ENCODE data around the gene IMMP2L.

Gene IMMP2L

GRCh38 chr7:111041577-111041976 is 520.7 kb downstream of the IMMP2L start:
- Histone ChIP-seq H3K4me3 (ENCODE audit: low read depth in 1 of 2, low read length in 1 of 2) (no peak overlapping the region), H3K27me3 (no peaks in the 10 kb centered on the region), H3K36me3 (no peaks in the 10 kb centered on the region), H3K9me3 (no peaks in the 10 kb centered on the region), H3K4me1 (ENCODE audit: control insufficient read depth in 1 of 2, insufficient read depth in 1 of 2, low read depth in 1 of 2, low read length in 1 of 2) (no peaks in the 10 kb centered on the region), H3K27ac (no peak overlapping the region)
- TF ChIP-seq CTCF (IDR thresholded peaks at IDR 0.05), result no peak

DNA sequence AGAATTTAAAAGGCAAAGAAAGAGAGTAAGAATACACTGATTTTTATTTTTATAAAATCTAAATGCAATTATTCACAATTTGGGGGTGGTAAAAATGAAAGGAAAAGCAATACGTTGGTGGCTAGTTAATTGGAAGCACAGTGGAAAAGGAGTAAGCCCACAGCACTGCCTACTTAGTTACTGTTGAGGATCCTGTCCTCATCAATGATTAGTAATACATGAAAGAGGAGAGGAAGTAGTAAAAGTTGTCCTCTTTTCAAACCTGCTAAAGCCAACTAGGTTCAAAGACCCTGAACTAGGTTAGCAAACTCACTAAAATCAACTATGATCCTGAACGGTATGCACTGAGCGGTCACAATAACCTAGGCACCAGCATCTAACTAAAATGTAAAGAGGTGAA is 524.1 kb downstream of the IMMP2L start:
- no peak overlapping the region for H3K27ac ChIP-seq
- TF ChIP-seq CTCF (IDR thresholded peaks at IDR 0.05), result no peak
- no peaks in the 10 kb centered on the region for H3K36me3 ChIP-seq
- H3K27me3 ChIP-seq, result no peaks in the 10 kb centered on the region
- no peaks in the 10 kb centered on the region for H3K9me3 ChIP-seq
- H3K4me3 ChIP-seq (ENCODE audit: low read depth in 1 of 2, low read length in 1 of 2), result no peak overlapping the region
- no peaks in the 10 kb centered on the region for H3K4me1 ChIP-seq (ENCODE audit: control insufficient read depth in 1 of 2, insufficient read depth in 1 of 2, low read depth in 1 of 2, low read length in 1 of 2)

DNA sequence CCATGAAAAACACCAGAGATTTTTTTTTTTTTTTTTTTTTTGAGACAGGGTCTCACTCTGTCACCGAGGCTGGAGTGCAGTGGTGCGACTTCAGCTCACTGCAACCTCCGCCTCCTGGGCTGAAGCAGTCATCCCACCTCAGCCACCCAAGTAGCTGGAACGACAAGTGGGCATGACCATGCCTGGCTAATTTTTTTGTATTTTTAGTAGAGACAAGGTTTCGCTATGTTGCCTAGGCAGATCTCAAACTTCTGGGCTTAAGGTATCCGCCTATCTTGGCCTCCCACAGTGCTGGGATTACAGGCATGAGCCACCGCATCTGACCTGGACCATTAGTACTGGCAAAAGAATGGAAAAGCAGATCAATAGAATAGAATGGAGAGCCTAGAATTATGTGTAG is 530.4 kb downstream of the IMMP2L start:
- Histone ChIP-seq H3K4me3 (ENCODE audit: low read depth in 1 of 2, low read length in 1 of 2) (no peak overlapping the region), H3K36me3 (no peaks in the 10 kb centered on the region), H3K27ac (no peak overlapping the region), H3K27me3 (no peaks in the 10 kb centered on the region), H3K9me3 (no peaks in the 10 kb centered on the region), H3K4me1 (ENCODE audit: control insufficient read depth in 1 of 2, insufficient read depth in 1 of 2, low read depth in 1 of 2, low read length in 1 of 2) (no peaks in the 10 kb centered on the region)
- no peak for TF ChIP-seq CTCF (IDR thresholded peaks at IDR 0.05)

GRCh38 chr7:111030336-111030735 is 532.0 kb downstream of the IMMP2L start:
- no peaks in the 10 kb centered on the region for H3K4me1 ChIP-seq (ENCODE audit: control insufficient read depth in 1 of 2, insufficient read depth in 1 of 2, low read depth in 1 of 2, low read length in 1 of 2)

GRCh38 chr7:111029574-111030251 is 532.6 kb downstream of the IMMP2L start:
- Histone ChIP-seq H3K9me3 (no peaks in the 10 kb centered on the region), H3K27ac (no peak overlapping the region), H3K4me1 (ENCODE audit: control insufficient read depth in 1 of 2, insufficient read depth in 1 of 2, low read depth in 1 of 2, low read length in 1 of 2) (no peaks in the 10 kb centered on the region), H3K27me3 (no peaks in the 10 kb centered on the region), H3K36me3 (no peaks in the 10 kb centered on the region), H3K4me3 (ENCODE audit: low read depth in 1 of 2, low read length in 1 of 2) (no peak overlapping the region)
- no peak for TF ChIP-seq CTCF (IDR thresholded peaks at IDR 0.05)

More at GRCh38 chr7:111030336-111030735, 532.0 kb downstream of the IMMP2L start:
- Histone ChIP-seq H3K27me3 (no peaks in the 10 kb centered on the region), H3K9me3 (no peaks in the 10 kb centered on the region), H3K27ac (no peak overlapping the region), H3K4me3 (ENCODE audit: low read depth in 1 of 2, low read length in 1 of 2) (no peak overlapping the region), H3K36me3 (no peaks in the 10 kb centered on the region)
- no peak for TF ChIP-seq CTCF (IDR thresholded peaks at IDR 0.05)
